Prostate gland (tissue), 2 donors: ENCODE results near the gene PDPN.

Experiments
- POLR2A ChIP-seq: fragments of 450-650 bp; IDR thresholded peaks from one replicate; pipeline ENCODE4 v1.6.1; 2016; ENCODE audit warnings: antibody characterized with exemption, mild to moderate bottlenecking
- POLR2AphosphoS5 ChIP-seq: sonication (generic); formaldehyde crosslinking; IDR thresholded peaks from one replicate; pipeline ENCODE4 v1.6.1; 2017; ENCODE audit warnings: antibody characterized with exemption
- TF ChIP-seq, protein P1 (sequence below), 4 experiments: fragments of 200-600 bp in 2 of 4; fragments of 450-650 bp in 2 of 4; sonication (generic) in 2 of 4; IDR thresholded peaks; 1 replicate in 3 of 4; 2 replicates in 1 of 4; pipeline ENCODE4 v1.5.1; 2016 to 2019; ENCODE audit warnings: antibody characterized with exemption in 4 of 4, mild to moderate bottlenecking in 2 of 4, moderate library complexity in 2 of 4

- TF ChIP-seq, protein P1, sequence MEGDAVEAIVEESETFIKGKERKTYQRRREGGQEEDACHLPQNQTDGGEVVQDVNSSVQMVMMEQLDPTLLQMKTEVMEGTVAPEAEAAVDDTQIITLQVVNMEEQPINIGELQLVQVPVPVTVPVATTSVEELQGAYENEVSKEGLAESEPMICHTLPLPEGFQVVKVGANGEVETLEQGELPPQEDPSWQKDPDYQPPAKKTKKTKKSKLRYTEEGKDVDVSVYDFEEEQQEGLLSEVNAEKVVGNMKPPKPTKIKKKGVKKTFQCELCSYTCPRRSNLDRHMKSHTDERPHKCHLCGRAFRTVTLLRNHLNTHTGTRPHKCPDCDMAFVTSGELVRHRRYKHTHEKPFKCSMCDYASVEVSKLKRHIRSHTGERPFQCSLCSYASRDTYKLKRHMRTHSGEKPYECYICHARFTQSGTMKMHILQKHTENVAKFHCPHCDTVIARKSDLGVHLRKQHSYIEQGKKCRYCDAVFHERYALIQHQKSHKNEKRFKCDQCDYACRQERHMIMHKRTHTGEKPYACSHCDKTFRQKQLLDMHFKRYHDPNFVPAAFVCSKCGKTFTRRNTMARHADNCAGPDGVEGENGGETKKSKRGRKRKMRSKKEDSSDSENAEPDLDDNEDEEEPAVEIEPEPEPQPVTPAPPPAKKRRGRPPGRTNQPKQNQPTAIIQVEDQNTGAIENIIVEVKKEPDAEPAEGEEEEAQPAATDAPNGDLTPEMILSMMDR (IDR thresholded peaks at IDR 0.05), result no peak
- TF ChIP-seq POLR2AphosphoS5 (no peak), POLR2A (no peak)
These were observed 2.0 kb downstream of the PDPN start for GRCh38 chr1:13585612-13585991.
